ENCODE data around the gene FSTL1. TPM values are rescaled to one million over a fixed set of nuclear protein-coding genes. Genes with fewer than 3 reads are reported as not detected.

Gene FSTL1
- total RNA-seq, 4 donors from 2014 or later, result 532 to 861 (median 705) TPM

DNA sequence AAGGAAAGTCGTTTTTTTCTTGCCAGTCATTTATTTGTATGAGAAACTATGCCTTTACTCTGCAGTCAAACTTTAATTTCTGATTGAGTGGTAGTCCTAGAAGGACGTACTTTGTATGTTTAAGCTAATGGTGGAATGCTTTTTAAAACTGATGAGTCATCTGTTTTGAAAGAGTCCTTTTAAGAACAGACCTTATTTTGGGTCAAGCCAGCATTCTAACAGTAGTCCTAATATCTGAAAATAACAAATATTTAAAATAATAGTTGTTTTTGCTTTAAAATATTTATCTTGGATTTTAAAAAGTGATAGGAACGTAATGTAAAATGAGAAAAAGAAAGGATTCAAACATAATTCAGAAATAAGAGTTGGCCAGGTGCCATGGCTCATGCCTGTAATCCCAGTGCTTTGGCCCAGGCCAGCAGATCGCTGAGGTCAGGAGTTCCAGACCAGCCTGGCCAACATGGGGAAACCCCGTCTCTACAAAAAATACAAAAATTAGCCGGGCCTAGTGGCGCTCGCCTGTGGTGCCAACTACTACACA, 100.3 kb downstream of the FSTL1 start:
- ATAC-seq (ENCODE audit: low FRiP score) (no peak), DNase-seq (ENCODE audit: low spot score) (no peak)
- TF ChIP-seq, protein P1, sequence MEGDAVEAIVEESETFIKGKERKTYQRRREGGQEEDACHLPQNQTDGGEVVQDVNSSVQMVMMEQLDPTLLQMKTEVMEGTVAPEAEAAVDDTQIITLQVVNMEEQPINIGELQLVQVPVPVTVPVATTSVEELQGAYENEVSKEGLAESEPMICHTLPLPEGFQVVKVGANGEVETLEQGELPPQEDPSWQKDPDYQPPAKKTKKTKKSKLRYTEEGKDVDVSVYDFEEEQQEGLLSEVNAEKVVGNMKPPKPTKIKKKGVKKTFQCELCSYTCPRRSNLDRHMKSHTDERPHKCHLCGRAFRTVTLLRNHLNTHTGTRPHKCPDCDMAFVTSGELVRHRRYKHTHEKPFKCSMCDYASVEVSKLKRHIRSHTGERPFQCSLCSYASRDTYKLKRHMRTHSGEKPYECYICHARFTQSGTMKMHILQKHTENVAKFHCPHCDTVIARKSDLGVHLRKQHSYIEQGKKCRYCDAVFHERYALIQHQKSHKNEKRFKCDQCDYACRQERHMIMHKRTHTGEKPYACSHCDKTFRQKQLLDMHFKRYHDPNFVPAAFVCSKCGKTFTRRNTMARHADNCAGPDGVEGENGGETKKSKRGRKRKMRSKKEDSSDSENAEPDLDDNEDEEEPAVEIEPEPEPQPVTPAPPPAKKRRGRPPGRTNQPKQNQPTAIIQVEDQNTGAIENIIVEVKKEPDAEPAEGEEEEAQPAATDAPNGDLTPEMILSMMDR (IDR thresholded peaks at IDR 0.05), result no peak

DNA sequence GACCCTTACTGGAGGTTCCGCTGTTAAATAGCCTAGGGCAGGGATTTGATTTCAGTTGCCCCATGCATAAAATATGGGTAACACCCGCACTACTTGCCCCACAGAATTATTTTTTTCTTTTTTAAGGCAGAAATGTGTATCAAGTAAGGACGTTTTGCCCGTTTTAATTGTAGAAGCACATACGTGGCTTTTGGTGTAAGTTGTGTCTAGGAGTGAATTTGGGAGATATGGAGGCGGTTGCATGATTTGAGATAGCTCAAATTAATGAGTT, 101.0 kb downstream of the FSTL1 start:
- DNase-seq (ENCODE audit: low spot score) (no peak), ATAC-seq (ENCODE audit: low FRiP score) (no peak)
- TF ChIP-seq, protein P1 (IDR thresholded peaks at IDR 0.05), result no peak

DNA sequence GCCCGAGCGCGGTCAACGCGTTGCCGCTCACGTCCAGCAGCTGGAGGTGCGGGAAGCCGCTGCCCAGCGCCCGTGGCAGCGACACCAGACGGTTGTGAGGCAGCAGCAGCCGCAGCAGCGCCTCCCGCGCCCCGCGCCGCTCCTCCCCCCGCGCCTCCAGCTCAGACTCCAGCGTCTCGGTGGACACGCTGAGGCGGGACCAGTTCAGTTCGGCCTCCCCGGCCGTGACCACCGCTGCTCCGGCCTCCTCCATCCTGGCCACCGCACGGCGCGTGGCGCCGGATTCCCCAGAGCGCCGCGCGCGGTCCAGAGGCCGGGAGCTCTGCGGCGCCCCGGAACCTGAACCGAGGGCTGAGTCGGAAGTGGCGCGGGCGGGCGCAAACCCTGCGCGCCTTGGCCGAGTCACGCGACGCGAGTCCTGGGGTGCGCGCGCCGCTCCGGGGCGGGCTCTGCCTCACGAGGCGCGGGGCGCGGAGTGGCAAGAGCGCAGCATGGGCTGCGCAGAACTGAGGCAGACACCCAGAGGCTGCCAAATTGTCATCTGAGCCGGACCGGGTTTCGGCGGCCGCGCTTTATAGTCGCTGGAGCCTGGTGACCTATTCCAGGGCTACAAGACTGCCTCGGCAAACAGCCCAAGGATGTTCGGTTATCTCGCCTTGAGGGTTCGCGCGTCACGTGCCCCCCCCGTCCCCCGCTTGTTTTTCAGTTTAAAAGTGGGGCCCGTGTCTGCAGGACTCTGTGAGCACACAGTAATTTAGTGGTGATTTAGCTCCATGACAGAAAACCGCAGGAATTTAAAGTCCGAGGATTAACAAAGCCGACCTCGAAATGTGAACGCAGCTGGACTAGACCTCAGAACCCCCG, 101.6 kb downstream of the FSTL1 start, which contains the start of gene LRRC58:
LRRC58 (minus strand) TSS at position 364 of the 864 bp plus-strand sequence; CDS start at position 253, 111 bp downstream.
- ATAC-seq (ENCODE audit: low FRiP score) (peak; percentile 96), DNase-seq (ENCODE audit: low spot score) (peak; percentile 71)
- TF ChIP-seq, protein P1 (IDR thresholded peaks at IDR 0.05), result no peak

GRCh38 chr3:120348065-120348990, 102.5 kb downstream of the FSTL1 start:
- TF ChIP-seq, protein P1 (IDR thresholded peaks at IDR 0.05), result no peak
- DNase-seq (ENCODE audit: low spot score) (no peak), ATAC-seq (ENCODE audit: low FRiP score) (no peak)

DNA sequence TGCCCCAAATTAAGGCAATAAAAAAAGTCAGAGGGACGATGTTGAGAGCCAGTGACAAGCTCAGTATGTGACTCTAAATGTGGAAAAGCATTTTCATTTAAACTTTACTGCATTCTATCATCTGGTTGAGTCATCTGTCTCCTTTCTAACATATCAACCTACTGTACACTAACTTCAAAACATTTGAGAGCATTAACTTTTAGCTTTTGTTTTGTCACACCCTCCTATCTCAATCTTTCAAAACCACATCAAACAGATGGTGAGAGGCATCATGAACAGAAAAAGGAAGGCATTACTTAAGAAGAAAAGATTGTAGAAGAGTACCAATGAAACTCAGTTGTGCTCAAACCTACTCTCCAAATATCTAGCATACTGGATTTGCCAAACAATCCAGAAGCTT, 106.4 kb downstream of the FSTL1 start:
- DNase-seq (ENCODE audit: low spot score), result no peak
- ATAC-seq (ENCODE audit: low FRiP score), result no peak
- TF ChIP-seq, protein P1 (IDR thresholded peaks at IDR 0.05), result no peak

Other genes with a start within 250 kb of the FSTL1 start
- gene GPR156, start 165.8 kb downstream of the FSTL1 start, total RNA-seq, result under 1 TPM; 0.46 to 0.79 (median 0.62) TPM
- 10 to 100 TPM; 35.4 to 40.4 (median 35.9) TPM for gene LRRC58, start 101.6 kb downstream of the FSTL1 start, total RNA-seq
- gene NDUFB4, start 145.3 kb upstream of the FSTL1 start, total RNA-seq, result 100 to 1,000 TPM in 1 of 4 donors, 10 to 100 TPM in 3; 54.9 to 109 (median 74.1) TPM
- 1 to 10 TPM in 1 of 4 donors, under 1 TPM in 1, not detected in 2; 0.37 to 1.1 TPM for gene HGD, start 231.2 kb upstream of the FSTL1 start, total RNA-seq

Measured in omental fat pad (tissue), 4 donors.